ENCODE measurements around the gene PDGFC.

Gene PDGFC

DNA sequence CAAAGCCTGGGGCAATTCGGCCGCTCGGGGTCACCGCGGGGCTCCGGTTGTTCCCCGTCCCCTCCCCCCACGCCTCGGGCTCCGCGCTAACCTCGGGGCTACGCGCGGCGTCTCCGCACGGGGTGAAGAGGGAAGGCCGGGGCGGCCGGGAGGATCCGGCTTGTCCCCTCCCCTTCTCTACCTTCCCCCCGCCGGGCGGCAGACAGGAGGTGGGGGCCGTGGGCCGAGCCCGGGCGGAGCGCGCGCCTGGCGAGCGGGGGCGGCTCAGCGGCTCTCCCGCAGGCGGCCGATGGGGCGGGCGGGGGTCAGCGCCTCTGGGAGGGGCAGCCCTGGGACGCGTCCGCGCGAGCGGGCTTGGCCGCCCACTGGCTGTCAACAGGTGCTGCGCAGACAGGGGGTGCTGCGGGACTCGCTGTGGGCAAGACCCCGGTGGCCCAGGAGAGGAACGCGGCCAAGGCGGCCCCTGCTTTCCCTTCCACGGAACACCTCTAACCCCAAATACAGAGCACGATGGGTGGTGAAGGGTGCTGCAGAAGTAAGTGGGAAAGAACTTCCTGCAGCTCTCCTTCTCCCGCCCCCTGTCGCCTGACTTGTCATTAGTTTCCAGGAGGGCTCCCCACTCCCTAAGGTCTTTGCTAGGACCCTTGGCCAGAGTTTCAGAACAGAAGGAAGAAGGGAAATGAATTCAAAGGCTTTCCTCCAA, at the start of gene PDGFC:
Gene PDGFC, minus strand, starts transcription at position 124 of the 703 bp plus-strand sequence. CDS start 896 bp downstream, outside the sequence.
- no peak for DNase-seq (ENCODE audit: low read depth in 2 of 2)

DNA sequence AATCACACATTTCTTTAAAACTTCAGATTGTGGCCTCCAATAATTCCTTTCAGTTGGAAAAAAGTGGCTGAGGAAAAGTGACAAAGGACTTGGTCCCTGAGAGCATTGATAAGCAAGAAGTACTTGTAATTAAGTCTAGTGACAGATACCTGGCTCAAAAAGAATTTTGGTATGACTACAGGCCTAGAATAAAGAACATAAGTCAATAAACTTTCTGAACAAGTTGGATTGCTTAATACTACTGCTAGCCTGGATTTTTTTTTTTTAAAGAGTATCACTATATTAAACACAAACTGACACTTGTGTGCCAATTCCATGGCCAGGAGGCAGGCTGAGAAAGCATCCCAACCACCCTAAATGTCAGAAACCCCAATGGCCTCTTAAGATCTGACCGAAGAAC, 49.3 kb upstream of the PDGFC start:
- DNase-seq (ENCODE audit: low read depth in 2 of 2) = no peak

DNA sequence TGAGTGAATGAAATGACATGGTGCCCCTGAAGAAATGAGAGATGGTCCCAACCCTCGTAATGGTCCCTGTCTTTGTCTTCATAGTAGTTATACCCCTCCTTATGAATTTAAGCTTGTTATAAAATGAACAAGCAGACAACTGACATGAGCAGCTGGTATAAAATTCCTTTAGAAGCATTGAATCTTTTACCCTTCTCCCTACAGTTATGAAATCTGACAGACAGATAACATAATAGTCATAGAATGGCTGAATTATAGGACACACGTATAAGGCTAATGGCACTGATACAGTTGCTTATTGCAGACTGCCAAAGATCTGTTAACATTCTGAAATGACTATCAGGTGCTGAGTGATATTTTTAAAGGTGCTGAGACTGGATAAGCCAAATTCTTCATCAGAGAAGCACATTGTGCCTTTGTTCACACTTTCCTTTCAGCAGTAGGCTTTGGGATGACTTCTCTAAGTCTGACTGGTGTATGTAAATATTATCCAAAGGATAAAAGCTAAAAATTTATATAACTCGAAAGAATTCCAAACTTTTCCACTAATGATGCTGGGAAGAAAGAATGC, 47.4 kb upstream of the PDGFC start:
- no peak for DNase-seq (ENCODE audit: low read depth in 2 of 2)

- DNase-seq (ENCODE audit: low read depth in 2 of 2) = no peak
Observed at GRCh38 chr4:157014621-157015591, 43.3 kb upstream of the PDGFC start.

GRCh38 chr4:157013656-157014055, 42.1 kb upstream of the PDGFC start:
- DNase-seq (ENCODE audit: low read depth in 2 of 2) = no peak

- DNase-seq (ENCODE audit: low read depth in 2 of 2) = no peak
Observed at GRCh38 chr4:157012781-157013180, 41.2 kb upstream of the PDGFC start.

GRCh38 chr4:157012296-157012695, 40.7 kb upstream of the PDGFC start:
- no peak for DNase-seq (ENCODE audit: low read depth in 2 of 2)

DNA sequence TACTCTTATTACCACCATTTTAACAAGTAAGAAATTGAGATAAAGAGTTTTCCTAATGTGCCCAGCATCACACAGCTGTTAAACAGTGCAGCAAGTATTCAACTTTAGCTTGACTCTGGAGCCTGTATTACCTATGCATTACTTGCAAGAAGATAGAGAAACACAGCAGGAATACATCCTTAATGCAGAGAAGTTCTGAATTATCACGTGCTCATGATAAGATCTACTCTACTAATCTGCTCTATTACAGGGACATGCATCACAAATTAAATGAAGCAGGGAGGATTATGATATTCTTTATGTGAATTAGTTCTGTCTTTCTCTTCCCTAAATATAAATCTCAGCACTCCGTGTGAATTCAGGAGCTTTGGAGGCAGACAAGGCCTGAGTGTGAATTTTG, 39.0 kb upstream of the PDGFC start:
- no peak for DNase-seq (ENCODE audit: low read depth in 2 of 2)

- DNase-seq (ENCODE audit: low read depth in 2 of 2) = no peak
Observed at GRCh38 chr4:157005831-157006230, 34.2 kb upstream of the PDGFC start.

DNA sequence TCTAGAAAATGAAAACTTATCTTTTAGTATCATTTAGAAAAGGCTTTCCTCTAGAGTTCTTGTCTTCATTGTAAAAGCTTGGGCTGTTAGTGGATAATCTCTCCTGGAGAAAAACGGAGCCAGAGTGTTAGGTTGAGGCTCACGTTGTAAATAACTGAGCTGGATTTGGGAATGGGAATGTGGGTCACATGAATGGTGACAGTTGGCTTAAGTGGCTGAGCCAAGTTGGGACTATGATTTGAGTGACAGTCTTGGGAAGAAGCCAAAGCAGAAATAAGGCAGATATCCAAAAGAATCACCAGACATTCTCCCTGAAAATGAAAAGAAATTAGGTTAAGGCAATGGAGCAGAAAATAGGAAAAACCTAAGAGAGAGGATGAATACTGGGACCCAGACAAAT, 33.6 kb upstream of the PDGFC start:
- no peak for DNase-seq (ENCODE audit: low read depth in 2 of 2)

- DNase-seq (ENCODE audit: low read depth in 2 of 2) = no peak
Observed at GRCh38 chr4:157004279-157005161, 32.9 kb upstream of the PDGFC start.

DNA sequence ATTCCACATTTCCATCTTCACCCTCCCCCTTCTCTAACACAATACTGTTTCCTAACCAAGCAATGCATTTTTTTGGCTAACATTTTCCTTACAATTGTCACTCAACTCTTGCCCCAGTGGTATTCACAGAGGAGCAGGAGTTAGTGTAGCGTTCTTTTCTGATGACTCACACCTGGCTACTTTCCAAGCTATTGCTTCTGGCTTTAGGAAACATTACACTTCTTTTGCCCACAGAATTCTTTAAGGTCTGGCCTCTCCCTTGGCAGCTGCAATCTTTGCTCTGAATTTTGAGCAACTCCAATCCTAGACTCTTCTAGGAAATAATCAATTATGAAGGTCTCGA, 27.5 kb upstream of the PDGFC start:
- DNase-seq (ENCODE audit: low read depth in 2 of 2) = no peak

- DNase-seq (ENCODE audit: low read depth in 2 of 2) = no peak
Observed at GRCh38 chr4:156998500-156999174, 27.0 kb upstream of the PDGFC start.

- no peak for DNase-seq (ENCODE audit: low read depth in 2 of 2)
Observed at GRCh38 chr4:156992943-156993342, 21.3 kb upstream of the PDGFC start.

DNA sequence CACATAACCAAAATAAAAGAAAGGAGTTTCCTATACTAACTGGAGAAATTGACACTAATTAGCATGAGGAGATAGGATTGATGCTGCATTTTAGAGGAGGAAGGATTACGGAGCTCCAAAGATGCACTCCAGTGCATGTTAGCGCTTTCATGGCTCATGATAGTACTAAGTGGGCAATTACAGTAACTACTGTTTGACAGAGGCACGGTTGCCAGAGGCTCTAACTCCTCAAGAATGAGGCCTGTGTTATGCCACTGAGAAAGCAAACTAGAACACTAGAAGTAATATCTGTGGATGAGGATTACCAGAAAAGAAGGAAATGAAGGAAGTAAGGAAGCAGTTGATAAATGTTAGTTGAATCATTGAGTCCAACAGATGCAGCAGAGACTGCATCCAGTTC, 19.6 kb upstream of the PDGFC start:
- no peak for DNase-seq (ENCODE audit: low read depth in 2 of 2)

- no peak for DNase-seq (ENCODE audit: low read depth in 2 of 2)
Observed at GRCh38 chr4:156983366-156983765, 11.8 kb upstream of the PDGFC start.

DNA sequence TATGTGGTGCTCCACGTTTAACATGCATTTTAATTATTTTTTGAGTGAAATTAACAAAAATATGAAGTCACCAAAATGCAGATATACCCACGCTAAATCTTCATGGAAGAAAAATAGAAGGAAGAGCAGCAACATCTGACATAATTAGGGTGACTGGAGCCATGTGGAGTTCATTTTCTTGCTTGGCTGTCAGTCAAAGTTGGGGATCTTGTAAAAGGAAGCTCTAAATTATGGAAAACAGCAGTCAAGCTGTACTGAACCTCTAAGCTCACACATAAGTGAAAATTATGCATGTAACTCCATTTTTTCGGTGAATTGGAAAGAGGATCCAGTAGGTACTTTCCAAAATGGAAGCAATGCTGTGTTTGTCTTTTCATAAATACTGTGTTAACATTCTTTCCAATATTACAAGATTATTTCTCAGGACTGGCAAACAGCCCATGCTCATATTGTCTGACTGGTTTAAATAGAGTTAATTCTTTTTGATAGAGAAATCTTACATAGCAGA, 9.7 kb upstream of the PDGFC start:
- no peak for DNase-seq (ENCODE audit: low read depth in 2 of 2)

DNA sequence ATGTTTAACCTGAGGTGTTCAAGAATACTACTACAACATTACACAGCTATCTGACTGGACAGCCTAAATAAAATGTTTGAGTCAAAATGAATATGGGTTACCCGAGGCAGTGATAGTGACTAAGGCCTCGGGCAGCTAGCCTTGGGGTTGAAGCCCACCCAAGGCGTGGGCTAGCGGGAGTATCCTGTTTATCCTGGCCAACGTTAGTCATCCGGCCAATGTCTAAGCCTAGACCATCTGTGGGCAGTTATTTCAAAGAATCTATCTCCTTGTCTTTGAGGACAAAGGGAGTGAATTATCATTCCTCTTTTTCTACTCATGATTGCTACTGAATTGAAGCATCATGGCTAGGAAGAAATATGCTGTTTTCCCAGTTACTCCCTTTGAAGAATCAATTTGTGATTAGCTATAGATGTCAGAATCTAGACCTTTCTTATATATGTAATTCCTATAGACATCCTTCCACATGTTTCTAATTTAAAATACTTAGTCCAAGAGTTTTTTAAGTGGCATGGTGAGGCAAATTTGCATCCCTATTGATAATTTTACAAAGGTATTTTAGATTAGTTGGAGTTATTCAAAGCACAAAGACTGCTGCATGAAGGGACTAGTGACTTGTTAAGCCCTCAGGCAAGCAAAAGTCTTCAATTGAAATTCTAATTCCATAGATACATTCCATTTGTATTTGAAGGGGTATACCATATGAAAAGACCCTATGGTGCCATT, 6.0 kb upstream of the PDGFC start:
- no peak for DNase-seq (ENCODE audit: low read depth in 2 of 2)

- no peak for DNase-seq (ENCODE audit: low read depth in 2 of 2)
Observed at GRCh38 chr4:156976147-156976546, 4.5 kb upstream of the PDGFC start.

GRCh38 chr4:156975686-156976085, 4.1 kb upstream of the PDGFC start:
- DNase-seq (ENCODE audit: low read depth in 2 of 2) = no peak

All from stimulated activated CD8-positive, alpha-beta memory T cell treated with anti-CD3 and anti-CD28 coated beads, Interleukin-2, amount 100 ng/mL, for 1 hour (primary cell).